Loucy (cell line): ENCODE results near the gene RCAN3.

Experiments
- H2AFZ ChIP-seq: fragments of 200-600 bp; sonication (generic); 2 replicates; pipeline ENCODE4 v1.6.0; 2016; ENCODE audit warnings: antibody characterized with exemption, mild to moderate bottlenecking, low read length, moderate library complexity
- H3F3A ChIP-seq: fragments of 200-600 bp; 2 replicates; pipeline ENCODE4 v1.6.0; 2016; ENCODE audit warnings: antibody characterized with exemption, low read depth, mild to moderate bottlenecking
- H3K27me3 ChIP-seq: fragments of 200-600 bp; sonication (generic); 2 replicates; pipeline ENCODE4 v1.6.1; 2014; ENCODE audit warnings: low read length, mild to moderate bottlenecking; ENCODE audit not compliant: insufficient read depth, poor library complexity, severe bottlenecking
- H3K36me3 ChIP-seq: fragments of 200-600 bp; sonication (generic); 2 replicates; pipeline ENCODE4 v1.6.1; 2016; ENCODE audit warnings: low read length; ENCODE audit not compliant: insufficient read depth
- H3K4me1 ChIP-seq: fragments of 200-600 bp; sonication (generic); 2 replicates; pipeline ENCODE4 v1.5.1; 2014; ENCODE audit warnings: low read length, mild to moderate bottlenecking; ENCODE audit not compliant: insufficient read depth, poor library complexity, severe bottlenecking
- H3K4me2 ChIP-seq: fragments of 200-600 bp; sonication (generic); 2 replicates; pipeline ENCODE4 v1.6.0; 2014; ENCODE audit warnings: antibody characterized with exemption, low read length, low read depth, mild to moderate bottlenecking; ENCODE audit not compliant: poor library complexity, severe bottlenecking
- H3K4me3 ChIP-seq: fragments of 200-600 bp; sonication (generic); 2 replicates; pipeline ENCODE4 v1.5.1; 2014; ENCODE audit warnings: low read length, mild to moderate bottlenecking, mixed read lengths; ENCODE audit not compliant: poor library complexity, severe bottlenecking
- H3K79me2 ChIP-seq: fragments of 200-600 bp; sonication (generic); 2 replicates; pipeline ENCODE4 v1.6.1; 2014; ENCODE audit warnings: low read length; ENCODE audit not compliant: insufficient read depth
- H3K9ac ChIP-seq: fragments of 200-600 bp; sonication (generic); 2 replicates; pipeline ENCODE4 v1.6.0; 2014; ENCODE audit warnings: mild to moderate bottlenecking, low read depth, low read length, moderate library complexity; ENCODE audit not compliant: poor library complexity, severe bottlenecking
- H3K9me2 ChIP-seq: fragments of 200-600 bp; sonication (generic); replicated peaks from 2 replicates; pipeline ENCODE4 v1.6.1; 2016; ENCODE audit warnings: low read depth, low read length, mixed read lengths
- H3K9me3 ChIP-seq: fragments of 200-600 bp; sonication (generic); 2 replicates; pipeline ENCODE4 v1.6.1; 2014; ENCODE audit warnings: mild to moderate bottlenecking, antibody characterized with exemption, low read length, low read depth; ENCODE audit not compliant: insufficient read depth
- H4K20me1 ChIP-seq: fragments of 200-600 bp; sonication (generic); 2 replicates; pipeline ENCODE4 v1.6.0; 2014; ENCODE audit warnings: antibody characterized with exemption, low read length, mild to moderate bottlenecking; ENCODE audit not compliant: insufficient read depth, poor library complexity, severe bottlenecking
- CTCF ChIP-seq: fragments of 200-600 bp; sonication (generic); conservative IDR thresholded peaks from 2 replicates; pipeline ENCODE4 v1.5.1; 2014; ENCODE audit warnings: mild to moderate bottlenecking, antibody characterized with exemption, low read length
- EZH2phosphoT487 ChIP-seq: fragments of 200-600 bp; IDR thresholded peaks from 2 replicates; pipeline ENCODE4 v1.6.1; 2018; ENCODE audit warnings: antibody characterized with exemption, mild to moderate bottlenecking, moderate library complexity, borderline replicate concordance

RCAN3 gene

GRCh38 chr1:24586970-24587820 lies 84.6 kb downstream of the RCAN3 start:
- no peaks in the 10 kb centered on the region for H3K9me3 ChIP-seq
- H3K4me3 ChIP-seq, result peak overlapping the region; percentile 67
- no peaks in the 10 kb centered on the region for H3F3A ChIP-seq
- no peaks in the 10 kb centered on the region for H3K79me2 ChIP-seq
- H2AFZ ChIP-seq, result peak overlapping the region; percentile 100
- H3K27me3 ChIP-seq, result no peaks in the 10 kb centered on the region
- peak overlapping the region; percentile 79 for H3K4me2 ChIP-seq
- H4K20me1 ChIP-seq, result no peaks in the 10 kb centered on the region
- no peaks in the 10 kb centered on the region for H3K36me3 ChIP-seq
- peak overlapping the region; percentile 52 for H3K9ac ChIP-seq
- TF ChIP-seq CTCF (peak; percentile 86), EZH2phosphoT487 (no peak)
- peaks cover 5% of the 10 kb centered on the region for H3K4me1 ChIP-seq
- no peaks in the 10 kb centered on the region for H3K9me2 ChIP-seq

- no peaks in the 10 kb centered on the region for H3F3A ChIP-seq
- no peaks in the 10 kb centered on the region for H4K20me1 ChIP-seq
- no peak overlapping the region for H3K9ac ChIP-seq
- no peak overlapping the region for H3K4me3 ChIP-seq
- TF ChIP-seq EZH2phosphoT487 (no peak), CTCF (no peak)
- no peak overlapping the region for H3K4me2 ChIP-seq
- H3K79me2 ChIP-seq, result no peaks in the 10 kb centered on the region
- H3K9me3 ChIP-seq, result no peaks in the 10 kb centered on the region
- no peaks in the 10 kb centered on the region for H3K36me3 ChIP-seq
- H3K27me3 ChIP-seq, result no peaks in the 10 kb centered on the region
- no peak overlapping the region for H2AFZ ChIP-seq
- no peaks in the 10 kb centered on the region for H3K9me2 ChIP-seq
- peaks cover 5% of the 10 kb centered on the region for H3K4me1 ChIP-seq
These were observed 85.9 kb downstream of the RCAN3 start for GRCh38 chr1:24588573-24588972.

- no peaks in the 10 kb centered on the region for H3K36me3 ChIP-seq
- no peak overlapping the region for H3K9ac ChIP-seq
- TF ChIP-seq EZH2phosphoT487 (no peak), CTCF (no peak)
- no peaks in the 10 kb centered on the region for H3K9me3 ChIP-seq
- H3K79me2 ChIP-seq, result no peaks in the 10 kb centered on the region
- no peaks in the 10 kb centered on the region for H3K27me3 ChIP-seq
- H4K20me1 ChIP-seq, result no peaks in the 10 kb centered on the region
- no peak overlapping the region for H3K4me2 ChIP-seq
- no peaks in the 10 kb centered on the region for H3K9me2 ChIP-seq
- no peak overlapping the region for H2AFZ ChIP-seq
- no peaks in the 10 kb centered on the region for H3F3A ChIP-seq
- H3K4me1 ChIP-seq, result peaks cover 5% of the 10 kb centered on the region
- no peak overlapping the region for H3K4me3 ChIP-seq
These were observed 86.6 kb downstream of the RCAN3 start for GRCh38 chr1:24589200-24589599.
